ENCODE results near the gene ZNF71. TPM values are rescaled to one million over a fixed set of nuclear protein-coding genes. Genes with fewer than 3 reads are reported as not detected.
A peak's percentile ranks its signal among the peaks of the same experiment; 100 is the strongest.

Gene ZNF71
- polyA plus RNA-seq, 3 donors, result 2.6 to 4.0 (median 4.0) TPM

DNA sequence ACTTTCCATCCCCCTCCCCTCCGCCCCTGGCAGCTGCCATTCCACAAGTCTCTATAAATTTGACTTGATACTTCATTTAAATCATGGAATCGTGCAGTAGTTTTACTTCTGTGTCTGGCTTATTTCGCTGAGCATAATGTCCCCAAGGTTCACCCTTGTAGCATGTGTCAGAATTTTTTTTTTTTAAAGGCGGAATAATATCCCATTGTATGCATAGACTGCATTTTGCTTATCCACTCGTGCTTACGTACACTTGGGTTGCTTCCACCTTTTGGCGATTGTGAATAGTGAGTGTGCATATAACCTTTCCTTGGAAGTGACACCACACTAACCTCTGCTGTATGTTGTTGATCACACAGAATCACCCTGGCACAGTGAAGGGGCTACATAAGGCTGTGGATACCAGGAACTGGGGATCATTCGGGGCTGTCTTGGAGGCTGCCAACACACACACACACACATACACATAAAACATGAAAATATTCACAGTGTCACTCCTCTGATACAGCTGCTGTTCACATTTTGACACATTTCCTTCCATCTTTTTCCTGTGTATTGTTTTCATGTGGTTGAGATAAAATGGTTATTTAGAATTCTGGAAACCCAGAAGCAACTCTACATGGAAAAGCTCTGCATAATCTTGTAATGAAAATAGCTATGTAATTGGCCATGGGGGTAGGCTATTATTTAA is 13.3 kb downstream of the ZNF71 start:
- H3K4me3 Mint-ChIP-seq, result no peak overlapping the region

DNA sequence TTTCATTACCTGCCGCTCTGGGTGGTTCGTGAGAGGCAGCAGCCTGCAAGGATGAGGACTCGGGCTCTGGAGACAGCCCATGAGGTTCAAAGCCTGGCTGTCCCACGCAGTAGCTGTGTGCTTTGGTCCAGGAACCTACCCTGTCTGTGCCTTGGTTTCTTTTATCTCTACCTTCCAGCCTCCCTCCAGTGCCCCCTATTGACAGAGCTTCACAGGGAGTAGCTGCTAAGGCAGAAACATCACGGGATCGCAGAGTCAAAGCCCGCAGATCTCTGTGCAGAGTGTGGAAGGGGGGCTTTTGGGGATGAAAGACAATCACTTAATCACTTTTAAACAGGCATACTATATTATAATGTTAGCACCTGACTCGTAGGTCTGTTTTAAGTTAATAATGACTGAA is 16.2 kb downstream of the ZNF71 start:
- no peak overlapping the region for H3K4me3 Mint-ChIP-seq
- intact Hi-C loops (cut with micrococcal nuclease), result no loop called here
- no peak overlapping the region for H2AFZ ChIP-seq (ENCODE audit: insufficient read depth, low read depth, low read length, poor library complexity, severe bottlenecking)
- peaks cover 0 to 35% of the 10 kb centered on the region in 2 donors for H3K36me3 ChIP-seq (replicated peaks in 1 of 2; ENCODE audit: control insufficient read depth in 1 of 2, insufficient read depth in 2 of 2, low read length in 2 of 2)
- H3K4me1 Mint-ChIP-seq, result no peaks in the 10 kb centered on the region
- peak overlapping the region in 1 of 3 experiments; percentile 24 for H3K4me3 ChIP-seq (replicated peaks in 1 of 3; ENCODE audit: low read depth in 2 of 3, low read length in 3 of 3)
- TF ChIP-seq, protein P1, sequence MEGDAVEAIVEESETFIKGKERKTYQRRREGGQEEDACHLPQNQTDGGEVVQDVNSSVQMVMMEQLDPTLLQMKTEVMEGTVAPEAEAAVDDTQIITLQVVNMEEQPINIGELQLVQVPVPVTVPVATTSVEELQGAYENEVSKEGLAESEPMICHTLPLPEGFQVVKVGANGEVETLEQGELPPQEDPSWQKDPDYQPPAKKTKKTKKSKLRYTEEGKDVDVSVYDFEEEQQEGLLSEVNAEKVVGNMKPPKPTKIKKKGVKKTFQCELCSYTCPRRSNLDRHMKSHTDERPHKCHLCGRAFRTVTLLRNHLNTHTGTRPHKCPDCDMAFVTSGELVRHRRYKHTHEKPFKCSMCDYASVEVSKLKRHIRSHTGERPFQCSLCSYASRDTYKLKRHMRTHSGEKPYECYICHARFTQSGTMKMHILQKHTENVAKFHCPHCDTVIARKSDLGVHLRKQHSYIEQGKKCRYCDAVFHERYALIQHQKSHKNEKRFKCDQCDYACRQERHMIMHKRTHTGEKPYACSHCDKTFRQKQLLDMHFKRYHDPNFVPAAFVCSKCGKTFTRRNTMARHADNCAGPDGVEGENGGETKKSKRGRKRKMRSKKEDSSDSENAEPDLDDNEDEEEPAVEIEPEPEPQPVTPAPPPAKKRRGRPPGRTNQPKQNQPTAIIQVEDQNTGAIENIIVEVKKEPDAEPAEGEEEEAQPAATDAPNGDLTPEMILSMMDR (IDR thresholded peaks at IDR 0.05), result no peak
- no peak overlapping the region for H3K9ac ChIP-seq (ENCODE audit: insufficient read depth, low read length, poor library complexity, severe bottlenecking)
- no peaks in the 10 kb centered on the region for H3K79me2 ChIP-seq (ENCODE audit: insufficient read depth, low read length)
- no peak overlapping the region for H3K27ac ChIP-seq (ENCODE audit: low read depth in 1 of 2, low read length in 2 of 2)
- no peak overlapping the region for H3K27ac Mint-ChIP-seq
- DNase-seq, result no peak
- peaks cover 57 to 87% (median 80%) of the 10 kb centered on the region in 7 donors for H3K9me3 Mint-ChIP-seq
- no peaks in the 10 kb centered on the region for H3K27me3 ChIP-seq (ENCODE audit: control insufficient read depth in 2 of 2, insufficient read depth in 2 of 2, low read length in 2 of 2)
- H3K4me1 ChIP-seq (ENCODE audit: control insufficient read depth in 1 of 2, insufficient read depth in 2 of 2, low read length in 2 of 2), result no peaks in the 10 kb centered on the region
- H3K27me3 Mint-ChIP-seq (ENCODE audit: low read depth in 3 of 3), result peaks cover 0 to 2% (median 0%) of the 10 kb centered on the region in 3 donors
- H3K36me3 Mint-ChIP-seq, result peaks cover 6 to 19% of the 10 kb centered on the region in 2 donors
- no peak overlapping the region for H3K4me2 ChIP-seq (replicated peaks; ENCODE audit: extremely low read depth, low read length, poor library complexity, severe bottlenecking)
- 54% methylated on average over 3 of the region's 8 CpGs for WGBS (ENCODE audit: insufficient coverage)
- peaks cover 61 to 100% of the 10 kb centered on the region in 2 donors for H3K9me3 ChIP-seq (replicated peaks in 1 of 2; ENCODE audit: control insufficient read depth in 1 of 2, insufficient read depth in 1 of 2, low read length in 2 of 2)
- no peaks in the 10 kb centered on the region for H4K20me1 ChIP-seq (ENCODE audit: insufficient read depth, low read length)

More for the DNA sequence above, 13.3 kb downstream of the ZNF71 start:
- Histone ChIP-seq H3K4me2 (replicated peaks; ENCODE audit: extremely low read depth, low read length, poor library complexity, severe bottlenecking) (no peak overlapping the region), H3K4me3 (replicated peaks in 1 of 3; ENCODE audit: low read depth in 2 of 3, low read length in 3 of 3) (no peak overlapping the region), H3K4me1 (ENCODE audit: control insufficient read depth in 1 of 2, insufficient read depth in 2 of 2, low read length in 2 of 2) (no peaks in the 10 kb centered on the region), H3K79me2 (ENCODE audit: insufficient read depth, low read length) (no peaks in the 10 kb centered on the region), H3K27me3 (ENCODE audit: control insufficient read depth in 2 of 2, insufficient read depth in 2 of 2, low read length in 2 of 2) (no peaks in the 10 kb centered on the region), H2AFZ (ENCODE audit: insufficient read depth, low read depth, low read length, poor library complexity, severe bottlenecking) (no peak overlapping the region), H3K9me3 (replicated peaks in 1 of 2; ENCODE audit: control insufficient read depth in 1 of 2, insufficient read depth in 1 of 2, low read length in 2 of 2) (peaks cover 76 to 100% of the 10 kb centered on the region in 2 donors), H4K20me1 (ENCODE audit: insufficient read depth, low read length) (no peaks in the 10 kb centered on the region), H3K9ac (ENCODE audit: insufficient read depth, low read length, poor library complexity, severe bottlenecking) (no peak overlapping the region), H3K27ac (ENCODE audit: low read depth in 1 of 2, low read length in 2 of 2) (no peak overlapping the region), H3K36me3 (replicated peaks in 1 of 2; ENCODE audit: control insufficient read depth in 1 of 2, insufficient read depth in 2 of 2, low read length in 2 of 2) (peaks cover 0 to 31% of the 10 kb centered on the region in 2 donors)
- TF ChIP-seq, protein P1 (IDR thresholded peaks at IDR 0.05), result no peak
- DNase-seq, result no peak
- WGBS (ENCODE audit: insufficient coverage), result 100% methylated on average over 2 of the region's 8 CpGs
- Mint-ChIP-seq H3K4me1 (no peaks in the 10 kb centered on the region), H3K27me3 (ENCODE audit: low read depth in 3 of 3) (peaks cover 0 to 2% (median 0%) of the 10 kb centered on the region in 3 donors), H3K9me3 (peaks cover 41 to 88% (median 79%) of the 10 kb centered on the region in 7 donors), H3K27ac (no peak overlapping the region), H3K36me3 (peaks cover 8 to 15% of the 10 kb centered on the region in 2 donors)
- intact Hi-C loops (cut with micrococcal nuclease), result no loop called here

Data from CD14-positive monocyte (primary cell).